ENCODE measurements around the gene PSME2.
A peak's percentile ranks its signal among the peaks of the same experiment; 100 is the strongest.

The PSME2 gene

DNA sequence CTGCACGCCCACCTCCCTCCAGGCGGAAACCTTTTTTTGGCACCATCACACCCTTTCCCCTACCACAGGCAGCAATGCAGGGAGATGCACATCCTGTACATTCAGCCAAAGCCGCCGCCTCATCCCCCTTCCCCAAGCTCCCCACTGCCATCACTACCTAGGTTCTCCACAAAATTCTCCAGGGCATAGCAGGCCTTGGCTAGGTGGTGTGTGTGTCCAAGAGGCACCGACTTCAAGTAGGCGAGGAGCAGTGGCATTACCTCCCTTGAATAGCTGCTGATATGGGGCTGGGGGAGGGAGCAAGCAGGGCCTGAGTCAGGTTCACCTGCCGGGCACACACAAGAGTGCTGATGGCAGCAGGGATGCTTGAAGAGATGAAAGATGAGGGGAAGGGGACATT lies 38.6 kb upstream of the PSME2 start:
- TF ChIP-seq, protein P1, sequence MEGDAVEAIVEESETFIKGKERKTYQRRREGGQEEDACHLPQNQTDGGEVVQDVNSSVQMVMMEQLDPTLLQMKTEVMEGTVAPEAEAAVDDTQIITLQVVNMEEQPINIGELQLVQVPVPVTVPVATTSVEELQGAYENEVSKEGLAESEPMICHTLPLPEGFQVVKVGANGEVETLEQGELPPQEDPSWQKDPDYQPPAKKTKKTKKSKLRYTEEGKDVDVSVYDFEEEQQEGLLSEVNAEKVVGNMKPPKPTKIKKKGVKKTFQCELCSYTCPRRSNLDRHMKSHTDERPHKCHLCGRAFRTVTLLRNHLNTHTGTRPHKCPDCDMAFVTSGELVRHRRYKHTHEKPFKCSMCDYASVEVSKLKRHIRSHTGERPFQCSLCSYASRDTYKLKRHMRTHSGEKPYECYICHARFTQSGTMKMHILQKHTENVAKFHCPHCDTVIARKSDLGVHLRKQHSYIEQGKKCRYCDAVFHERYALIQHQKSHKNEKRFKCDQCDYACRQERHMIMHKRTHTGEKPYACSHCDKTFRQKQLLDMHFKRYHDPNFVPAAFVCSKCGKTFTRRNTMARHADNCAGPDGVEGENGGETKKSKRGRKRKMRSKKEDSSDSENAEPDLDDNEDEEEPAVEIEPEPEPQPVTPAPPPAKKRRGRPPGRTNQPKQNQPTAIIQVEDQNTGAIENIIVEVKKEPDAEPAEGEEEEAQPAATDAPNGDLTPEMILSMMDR (conservative IDR thresholded peaks at IDR 0.05; ENCODE audit: low read depth, low read length) = no peak
- DNase-seq (ENCODE audit: low read depth) = no peak
- H3K4me3 ChIP-seq (ENCODE audit: low read depth, low read length) = no peak overlapping the region

DNA sequence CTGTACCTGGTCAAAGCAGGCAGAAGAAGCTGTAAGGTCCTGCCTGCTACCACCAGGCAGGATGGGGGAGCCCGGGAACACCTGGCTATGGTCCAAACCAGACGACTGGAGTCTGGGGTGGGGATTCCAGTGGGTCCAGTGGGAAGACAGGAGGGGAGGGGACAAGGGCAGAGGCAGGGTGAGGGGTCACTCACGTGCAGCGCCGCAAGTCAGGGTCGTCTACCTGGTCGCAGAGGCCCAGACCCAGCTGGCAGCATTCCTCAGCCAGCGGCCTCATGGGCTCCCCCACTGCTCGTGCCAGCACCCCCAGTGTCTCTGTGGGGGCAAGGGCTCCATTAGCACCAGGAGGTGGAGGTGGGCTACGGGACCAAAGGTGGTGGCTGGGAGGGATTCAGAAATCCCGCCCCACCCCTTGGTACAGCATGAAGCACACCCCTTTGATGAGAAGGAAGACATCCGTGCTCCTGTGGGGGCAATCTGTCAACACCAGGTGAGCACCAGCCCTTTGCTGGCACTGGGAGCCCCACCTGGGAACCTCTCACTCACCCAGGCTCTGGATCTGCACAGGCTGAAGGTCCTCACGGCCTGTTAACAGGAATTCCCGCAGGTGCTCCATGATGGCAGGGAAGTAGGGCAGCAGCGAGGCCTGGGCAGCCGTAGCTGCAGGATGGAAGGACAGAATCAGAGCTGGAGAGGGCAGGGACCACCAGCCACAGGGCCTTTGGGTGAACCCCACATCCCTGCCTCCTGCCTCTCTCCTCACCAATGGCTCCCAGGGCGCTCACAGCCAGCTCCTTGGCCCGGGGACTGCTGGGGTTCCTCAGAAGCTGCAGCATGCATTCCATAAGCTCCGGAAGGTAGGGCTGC lies 37.9 kb upstream of the PSME2 start:
- H3K4me3 ChIP-seq (ENCODE audit: low read depth, low read length) = no peak overlapping the region
- TF ChIP-seq, protein P1 (conservative IDR thresholded peaks at IDR 0.05; ENCODE audit: low read depth, low read length) = no peak

DNA sequence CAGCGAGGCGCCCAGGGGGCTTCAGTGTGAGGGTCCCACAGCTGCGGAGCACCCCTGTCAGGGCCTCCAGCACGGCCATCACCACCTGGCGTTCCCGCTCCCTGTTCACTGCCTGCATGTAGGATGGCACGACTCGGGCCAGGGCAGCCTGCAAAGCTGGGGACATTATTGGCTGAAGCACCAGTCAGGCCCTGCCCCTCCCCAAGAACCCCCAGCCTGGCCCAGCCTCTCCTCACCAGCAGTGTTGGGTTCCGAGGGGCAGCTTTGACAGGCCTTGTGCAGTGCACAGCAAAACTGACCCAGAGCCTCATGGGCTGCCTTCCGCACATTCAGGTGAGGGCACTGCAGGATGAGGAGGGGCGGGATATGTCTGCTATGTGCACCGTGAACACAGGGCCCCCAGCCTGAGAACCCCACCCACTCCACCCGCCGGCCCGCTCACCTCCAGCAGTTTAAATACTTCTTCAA lies 36.6 kb upstream of the PSME2 start:
- TF ChIP-seq, protein P1 (conservative IDR thresholded peaks at IDR 0.05; ENCODE audit: low read depth, low read length) = no peak
- no peak for DNase-seq (ENCODE audit: low read depth)
- no peak overlapping the region for H3K4me3 ChIP-seq (ENCODE audit: low read depth, low read length)

More for the DNA sequence above, 37.9 kb upstream of the PSME2 start:
- no peak for DNase-seq (ENCODE audit: low read depth)

DNA sequence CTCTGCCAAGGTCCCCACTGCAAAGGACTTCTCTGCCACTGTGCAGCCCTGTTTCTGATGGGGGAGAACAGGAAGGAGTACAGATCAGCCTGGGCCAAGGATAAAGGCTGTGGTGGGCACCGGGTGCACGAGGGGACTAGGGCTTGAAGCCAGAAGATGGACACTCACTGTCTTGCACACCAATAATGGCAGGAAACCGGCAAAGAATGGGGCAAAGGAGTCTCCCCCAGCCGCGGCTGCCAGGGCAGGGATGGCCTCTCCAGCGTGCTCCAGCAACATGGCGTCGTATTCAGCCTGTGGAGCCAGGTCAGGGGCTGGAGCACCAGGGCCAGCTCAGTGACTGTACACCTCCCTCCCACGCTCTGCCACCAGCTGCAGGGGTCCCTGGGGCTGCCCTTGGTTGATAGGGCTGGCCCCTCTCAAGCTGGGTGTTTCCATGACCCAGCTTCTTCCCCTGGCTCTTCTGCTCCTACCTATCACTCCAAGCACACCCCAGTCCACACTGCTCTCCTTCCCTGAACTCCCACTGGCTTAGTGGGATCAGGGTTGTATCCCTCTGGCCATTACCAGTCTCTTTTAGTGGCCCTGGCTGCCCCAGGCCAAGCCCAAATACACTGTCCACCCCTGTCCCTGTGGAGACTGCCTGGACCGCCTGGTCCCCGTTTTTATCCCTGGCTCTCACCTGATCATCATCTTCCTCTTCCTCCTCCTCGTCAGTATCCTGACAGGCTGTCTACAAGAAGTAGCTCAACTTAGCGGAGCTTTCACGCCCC lies 35.9 kb upstream of the PSME2 start:
- TF ChIP-seq, protein P1 (conservative IDR thresholded peaks at IDR 0.05; ENCODE audit: low read depth, low read length) = no peak
- no peak overlapping the region for H3K4me3 ChIP-seq (ENCODE audit: low read depth, low read length)
- no peak for DNase-seq (ENCODE audit: low read depth)

DNA sequence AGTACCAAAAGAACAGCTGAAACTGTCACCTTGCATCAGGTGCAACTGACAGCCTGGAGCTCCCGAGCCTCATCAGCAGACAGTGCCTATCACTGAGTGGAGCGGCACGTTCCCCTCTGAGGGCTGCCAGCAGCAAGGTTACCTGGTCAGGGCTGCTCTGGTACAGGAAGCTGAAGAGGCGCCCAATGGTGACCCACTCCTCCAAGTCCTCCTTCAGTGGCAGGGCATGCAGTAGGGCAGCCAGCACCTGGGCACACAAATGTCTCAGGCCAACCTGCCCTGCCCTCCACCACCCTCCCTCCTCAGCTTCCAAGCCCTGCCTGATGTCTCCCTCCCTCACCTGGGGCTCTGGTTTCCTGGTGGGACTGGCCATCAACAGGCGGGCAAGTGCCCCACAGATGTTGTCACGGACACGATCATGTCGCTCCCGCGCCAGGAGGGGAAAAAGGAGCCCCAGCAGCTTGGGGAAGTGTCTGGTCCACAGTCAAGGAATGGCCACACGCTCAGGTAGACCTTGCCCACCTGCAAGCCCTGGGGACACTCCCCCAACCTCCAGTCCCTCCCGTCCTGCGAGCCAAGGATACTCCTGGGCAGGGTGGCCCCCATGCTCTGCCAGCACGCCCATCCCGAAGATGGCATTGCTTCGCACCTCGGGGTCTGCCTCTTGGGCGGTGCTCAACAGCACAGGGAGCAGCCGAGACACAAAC lies 35.1 kb upstream of the PSME2 start:
- no peak overlapping the region for H3K4me3 ChIP-seq (ENCODE audit: low read depth, low read length)
- no peak for DNase-seq (ENCODE audit: low read depth)
- TF ChIP-seq, protein P1 (conservative IDR thresholded peaks at IDR 0.05; ENCODE audit: low read depth, low read length) = no peak

DNA sequence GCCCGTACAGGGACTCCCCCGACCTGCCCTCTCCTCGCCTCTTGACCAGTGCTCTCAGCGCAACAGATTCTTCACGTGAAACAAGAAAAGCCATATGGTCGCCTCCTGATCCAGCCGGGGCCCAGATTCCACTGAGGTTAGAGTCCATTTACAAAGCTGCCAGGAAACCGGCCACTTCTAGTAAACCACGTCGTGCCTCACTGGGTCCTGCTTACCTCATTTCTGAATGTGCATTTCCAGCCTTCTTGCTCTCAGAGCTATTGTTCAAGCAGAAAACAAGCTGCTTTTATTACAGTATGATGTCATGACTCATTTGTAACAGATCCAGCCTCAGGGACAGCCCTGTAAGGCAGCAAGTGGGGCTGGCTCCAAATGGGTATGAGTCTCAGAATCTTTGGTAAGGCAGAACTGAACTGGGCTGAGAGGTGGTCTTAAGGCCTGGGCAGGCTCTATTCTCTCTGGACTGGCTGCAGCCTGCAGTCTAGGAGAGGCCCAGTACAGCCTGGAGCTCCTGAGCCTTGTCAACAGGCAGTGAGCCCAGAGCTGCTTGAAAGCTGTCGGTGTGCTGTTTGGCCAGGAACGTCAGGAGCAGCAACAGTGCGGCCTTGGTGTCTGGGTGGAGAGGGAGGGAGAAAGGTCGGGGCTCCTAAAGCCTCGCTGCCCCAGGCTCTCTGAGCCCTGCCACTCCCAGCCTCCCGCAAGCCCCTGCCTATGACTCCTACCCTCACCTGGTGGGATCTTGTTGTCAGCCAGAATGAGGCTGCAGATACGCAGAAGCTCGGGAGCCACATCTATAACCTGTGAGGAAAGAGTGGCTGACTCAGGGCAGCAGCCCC lies 33.8 kb upstream of the PSME2 start:
- H3K4me3 ChIP-seq (ENCODE audit: low read depth, low read length) = no peak overlapping the region
- TF ChIP-seq, protein P1 (conservative IDR thresholded peaks at IDR 0.05; ENCODE audit: low read depth, low read length) = no peak
- DNase-seq (ENCODE audit: low read depth) = peak; percentile 69

Measured in choroid plexus epithelial cell (primary cell).